ENCODE results near the gene MTURN.
A peak's percentile ranks its signal among the peaks of the same experiment; 100 is the strongest.
"Not testable (repeated sequence)": the region's sequence is repeated elsewhere in the genome, so short reads cannot be mapped to it uniquely, and the experiment has no call there.

MTURN gene

DNA sequence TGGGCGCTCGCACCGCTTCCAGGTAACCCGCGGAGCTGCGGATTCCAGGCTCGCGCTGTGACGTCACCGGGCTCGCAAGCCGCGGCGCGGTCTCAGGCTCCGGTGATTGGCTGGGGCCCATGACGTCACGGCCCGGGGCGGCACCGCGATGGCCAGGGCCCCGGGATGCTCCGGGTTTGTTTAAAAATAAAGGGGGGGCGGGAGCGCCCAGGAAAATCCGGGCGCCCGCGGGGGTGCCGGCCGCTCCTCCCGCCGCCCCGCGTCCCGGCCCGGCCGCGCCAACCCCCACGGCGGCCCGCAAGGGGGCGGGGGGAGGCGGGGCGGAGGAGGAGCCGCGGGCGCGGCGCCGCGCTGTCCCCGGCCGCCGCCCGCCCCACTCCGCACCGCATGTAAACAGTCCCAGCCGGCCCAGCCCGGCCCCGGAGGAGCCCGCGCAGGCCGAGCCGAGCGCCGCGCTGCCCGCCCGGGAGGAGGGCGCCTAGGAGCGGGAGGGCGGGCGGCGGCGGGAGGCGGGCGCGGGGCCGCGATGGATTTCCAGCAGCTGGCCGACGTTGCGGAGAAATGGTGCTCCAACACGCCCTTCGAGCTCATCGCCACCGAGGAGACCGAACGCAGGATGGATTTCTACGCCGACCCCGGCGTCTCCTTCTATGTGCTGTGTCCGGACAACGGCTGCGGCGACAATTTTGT lies at the start of gene MTURN:
Gene MTURN, plus strand, starts transcription at position 376 of the 690 bp plus-strand sequence. Its CDS starts 151 bp downstream, at position 527.
- peak; percentile 85 to 90 for DNase-seq

DNA sequence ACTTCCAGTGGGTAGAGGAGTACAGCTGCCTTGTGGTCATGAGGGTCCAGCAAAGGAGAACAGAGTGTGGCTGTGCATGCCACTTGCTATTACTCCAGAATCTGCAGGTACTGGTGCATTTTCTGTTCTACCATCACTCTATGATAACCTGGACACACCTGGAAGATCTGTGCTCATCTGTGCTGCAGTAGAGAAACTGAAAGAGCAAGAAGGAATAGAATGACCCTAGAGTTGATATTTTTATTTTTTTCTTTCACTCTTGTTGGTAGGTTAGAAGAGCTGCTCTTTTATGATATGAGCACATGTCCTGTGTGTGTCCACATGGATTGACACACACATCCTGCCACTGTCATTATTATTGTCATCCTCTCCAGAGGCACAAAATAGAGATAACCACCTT lies 48.3 kb upstream of the MTURN start:
- DNase-seq, result no peak

DNA sequence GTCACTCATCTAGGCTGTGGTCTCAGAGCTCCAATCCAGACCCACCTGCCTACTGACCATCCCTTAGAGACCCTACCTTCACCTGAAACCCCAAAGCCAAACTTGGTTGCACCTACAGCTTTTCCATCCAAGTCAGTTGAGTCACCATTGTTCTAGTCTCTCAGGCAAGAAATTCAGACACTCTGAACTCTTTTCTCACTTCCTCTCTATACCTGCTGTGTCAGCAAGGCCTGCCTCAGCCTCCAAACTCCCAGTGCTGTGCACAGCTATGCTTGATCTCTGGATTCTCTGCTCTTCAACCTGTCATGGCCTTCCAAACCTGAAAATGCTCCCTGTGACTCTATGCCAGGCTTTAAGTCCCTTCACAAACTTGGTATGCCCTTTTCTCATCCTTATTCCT lies 47.4 kb upstream of the MTURN start:
- DNase-seq, result no peak

GRCh38 chr7:30088362-30088761 lies 46.4 kb upstream of the MTURN start:
- DNase-seq, result no peak

- no peak for DNase-seq
Measured at GRCh38 chr7:30090111-30090510, 44.7 kb upstream of the MTURN start.

GRCh38 chr7:30091491-30091912 lies 43.3 kb upstream of the MTURN start:
- DNase-seq, result no peak

- no peak for DNase-seq
Measured at GRCh38 chr7:30091987-30092386, 42.8 kb upstream of the MTURN start.

DNA sequence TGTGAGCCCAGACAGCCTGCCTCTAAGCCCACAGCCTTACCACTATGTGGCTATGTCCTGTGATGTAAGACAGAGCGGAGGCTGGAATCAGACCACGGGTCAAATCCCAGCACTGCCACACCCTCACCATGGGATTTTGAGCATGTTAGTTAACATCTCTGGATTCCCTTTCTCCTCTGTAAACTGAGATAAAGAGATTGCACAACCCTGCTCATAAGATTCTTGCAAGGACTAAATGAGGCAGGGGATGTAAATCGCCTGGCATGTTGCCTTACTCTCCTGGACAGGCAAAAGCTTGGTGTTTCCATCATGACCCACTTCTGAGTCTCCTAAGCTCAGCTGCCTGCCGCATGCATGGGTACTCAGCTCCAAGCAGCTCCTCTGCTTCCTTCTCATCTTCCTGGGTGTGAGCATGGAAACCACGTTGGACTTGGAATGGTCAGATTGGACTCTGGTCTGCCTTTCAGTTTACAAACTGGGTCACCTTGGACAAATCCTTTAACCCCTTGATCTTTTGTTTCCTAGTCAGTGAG lies 41.3 kb upstream of the MTURN start:
- DNase-seq, result no peak

- DNase-seq, result not testable (repeated sequence)
Measured at GRCh38 chr7:30098599-30098998, 36.2 kb upstream of the MTURN start.

DNA sequence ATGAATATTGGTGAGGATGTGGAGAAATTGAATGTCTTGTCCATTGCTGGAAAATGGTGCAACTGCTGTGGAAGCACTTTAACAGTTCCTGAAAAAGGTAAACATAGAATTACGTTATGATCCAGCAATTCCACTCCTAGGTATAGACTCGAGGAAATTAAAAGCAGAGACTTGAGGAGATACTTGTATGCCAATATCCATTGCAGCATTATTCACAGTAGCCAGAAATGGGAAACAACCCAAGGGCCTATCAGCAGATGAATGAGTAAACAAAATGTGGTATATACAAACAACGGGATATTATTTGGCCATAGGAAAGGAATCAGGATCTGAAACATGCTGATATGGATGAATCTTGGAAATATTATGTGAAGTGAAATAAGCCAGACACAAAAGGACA lies 32.5 kb upstream of the MTURN start:
- DNase-seq, result no peak

DNA sequence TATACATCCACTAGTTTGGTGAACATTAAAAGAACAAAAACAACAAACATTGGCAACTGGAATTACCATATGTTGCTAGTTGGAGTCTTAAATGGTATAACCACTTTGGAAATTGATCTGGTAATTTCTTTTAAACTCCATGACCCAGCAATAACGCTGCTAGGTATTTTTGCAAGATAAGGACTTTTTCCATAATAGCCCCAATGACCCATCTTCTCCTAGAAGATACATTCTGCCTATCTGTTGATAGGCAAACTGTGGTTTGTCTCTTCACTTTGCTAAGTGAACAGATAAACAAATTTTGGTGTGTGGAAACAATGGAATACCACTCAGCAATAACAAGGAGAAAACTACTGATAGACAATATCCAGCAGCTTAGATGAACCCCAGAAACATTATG lies 30.6 kb upstream of the MTURN start:
- no peak for DNase-seq

GRCh38 chr7:30112103-30112713 lies 22.6 kb upstream of the MTURN start:
- no peak for DNase-seq

DNA sequence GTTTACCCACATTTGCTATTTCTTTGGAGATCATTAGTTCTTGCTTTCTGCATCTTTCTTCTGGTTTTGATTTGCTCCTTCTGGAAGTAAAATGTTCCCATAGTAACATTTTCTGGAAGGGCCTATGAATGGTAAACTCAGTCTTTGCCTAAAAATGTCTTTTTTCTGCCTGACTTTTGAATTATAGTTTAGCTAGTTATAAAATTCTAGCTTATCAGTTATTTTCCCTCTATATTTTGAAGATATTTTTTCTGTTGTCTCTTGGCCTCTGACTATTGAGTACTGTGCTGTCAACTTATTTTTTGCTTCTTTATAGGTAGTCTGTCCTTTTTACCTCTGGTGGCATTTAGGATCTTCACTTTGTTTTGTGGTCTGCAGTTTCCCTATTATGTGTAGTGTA lies 21.6 kb upstream of the MTURN start:
- DNase-seq, result no peak

- DNase-seq, result no peak
Measured at GRCh38 chr7:30114536-30115238, 20.1 kb upstream of the MTURN start.

DNA sequence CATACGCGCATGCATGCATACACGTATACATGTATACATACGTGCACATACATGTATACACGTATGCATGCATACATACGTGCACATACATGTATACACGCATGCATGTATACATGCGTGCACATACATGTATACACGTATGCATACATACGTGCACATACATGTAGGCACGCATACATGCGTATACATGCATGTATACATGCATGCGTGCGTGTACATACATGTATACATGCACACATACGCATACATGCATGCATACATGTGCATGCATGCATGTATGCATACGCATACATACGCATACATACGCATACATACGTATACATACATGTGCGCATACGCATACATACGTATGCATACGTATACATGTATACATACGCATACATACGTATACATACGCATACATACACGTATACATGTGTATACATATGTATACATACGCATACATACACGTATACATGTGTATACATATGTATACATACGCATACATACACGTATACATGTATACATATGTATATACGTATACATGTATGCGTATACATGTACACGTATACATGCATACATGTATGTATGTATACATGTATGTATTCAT lies 19.0 kb upstream of the MTURN start:
- no peak for DNase-seq

DNA sequence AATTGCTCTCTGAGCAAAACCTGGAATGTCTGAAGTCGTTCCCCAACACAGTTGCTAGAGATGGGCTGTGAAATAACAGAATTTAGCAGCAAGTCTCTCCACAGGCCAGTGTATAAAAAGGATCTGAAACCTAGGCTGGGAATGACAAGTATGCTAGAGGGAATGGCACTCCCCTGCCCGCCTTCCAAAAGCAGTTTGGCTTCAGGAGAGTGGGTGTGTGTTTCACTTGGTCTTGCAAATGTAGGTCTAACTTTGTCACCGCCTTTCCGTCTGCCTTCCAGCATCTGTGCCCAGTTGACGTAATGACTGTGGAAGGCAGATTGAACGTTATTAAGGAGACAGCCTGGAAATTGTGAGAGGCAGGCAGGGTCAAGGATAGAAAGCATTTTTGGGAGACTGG lies 18.0 kb upstream of the MTURN start:
- no peak for DNase-seq

GRCh38 chr7:30117896-30118295 lies 16.9 kb upstream of the MTURN start:
- DNase-seq, result no peak

DNA sequence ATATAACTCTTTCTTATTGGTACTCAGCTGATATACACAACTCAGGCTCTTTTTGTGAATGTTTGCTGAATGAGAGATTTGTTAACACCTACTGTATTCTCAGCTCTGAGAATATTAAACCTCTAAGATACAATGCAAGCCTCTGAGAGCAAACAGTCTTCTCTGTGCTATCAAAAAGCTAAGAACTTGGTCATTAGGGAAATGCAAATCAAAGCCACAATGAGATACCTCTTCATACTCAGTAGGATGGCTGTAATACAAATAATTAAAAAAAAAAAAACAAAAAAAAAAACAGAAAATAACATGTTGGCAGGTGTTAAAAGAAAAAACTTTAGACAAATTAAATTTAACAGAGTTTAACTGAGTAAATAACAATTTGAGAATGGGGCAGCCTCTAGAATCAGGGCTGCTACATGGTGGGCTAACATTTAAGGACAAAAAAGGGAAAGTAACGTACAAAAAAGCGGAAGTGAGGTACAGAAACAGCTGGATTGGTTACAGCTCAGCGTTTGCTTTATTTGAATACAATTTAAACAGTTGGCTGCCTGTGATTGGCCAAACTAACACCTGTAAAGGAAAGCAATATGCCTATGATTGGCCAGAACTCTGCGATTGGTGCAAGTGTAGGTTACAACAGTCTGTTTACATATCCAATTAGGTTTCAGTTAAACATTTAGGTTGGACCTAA lies 14.8 kb upstream of the MTURN start:
- no peak for DNase-seq

DNA sequence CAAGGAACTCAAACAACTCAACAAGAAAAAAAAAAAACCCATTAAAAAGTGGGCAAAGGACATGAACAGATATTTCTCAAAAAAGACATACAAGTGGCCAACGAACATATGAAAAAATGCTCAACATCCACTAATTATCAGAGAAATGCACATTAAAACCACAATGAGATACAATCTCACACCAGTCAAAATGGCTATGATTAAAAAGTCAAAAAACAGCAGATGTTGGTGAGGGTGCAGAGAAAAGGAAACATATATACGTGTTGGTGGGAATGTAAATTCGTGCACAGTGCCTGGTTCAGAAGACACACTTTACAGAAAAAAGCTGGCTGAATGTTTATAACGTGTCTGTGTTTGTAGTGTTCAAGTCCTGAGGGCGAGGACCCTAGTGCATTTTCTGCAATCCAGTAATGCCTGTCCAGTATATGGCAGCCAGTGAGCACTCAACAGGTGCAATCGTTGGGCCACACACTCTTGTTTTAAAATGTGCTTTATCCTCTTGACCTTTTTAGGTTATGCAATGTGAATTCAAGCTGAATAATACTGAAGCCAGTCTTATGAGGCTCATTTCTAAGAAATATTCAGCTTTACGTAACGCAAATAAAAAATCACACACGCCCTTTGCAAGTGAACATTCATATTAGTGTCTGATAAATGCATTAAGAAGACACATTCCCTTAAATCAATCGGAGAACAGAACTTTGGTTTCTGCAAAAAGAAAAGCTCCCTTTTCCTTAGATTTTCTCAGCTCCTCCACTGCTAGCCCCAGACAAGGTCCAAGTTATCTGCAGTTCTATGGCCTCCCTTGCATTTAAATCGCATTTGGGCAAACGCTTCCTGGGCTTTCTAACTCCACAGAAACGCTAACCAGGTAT lies 813 bp upstream of the MTURN start:
- no peak for DNase-seq

DNA sequence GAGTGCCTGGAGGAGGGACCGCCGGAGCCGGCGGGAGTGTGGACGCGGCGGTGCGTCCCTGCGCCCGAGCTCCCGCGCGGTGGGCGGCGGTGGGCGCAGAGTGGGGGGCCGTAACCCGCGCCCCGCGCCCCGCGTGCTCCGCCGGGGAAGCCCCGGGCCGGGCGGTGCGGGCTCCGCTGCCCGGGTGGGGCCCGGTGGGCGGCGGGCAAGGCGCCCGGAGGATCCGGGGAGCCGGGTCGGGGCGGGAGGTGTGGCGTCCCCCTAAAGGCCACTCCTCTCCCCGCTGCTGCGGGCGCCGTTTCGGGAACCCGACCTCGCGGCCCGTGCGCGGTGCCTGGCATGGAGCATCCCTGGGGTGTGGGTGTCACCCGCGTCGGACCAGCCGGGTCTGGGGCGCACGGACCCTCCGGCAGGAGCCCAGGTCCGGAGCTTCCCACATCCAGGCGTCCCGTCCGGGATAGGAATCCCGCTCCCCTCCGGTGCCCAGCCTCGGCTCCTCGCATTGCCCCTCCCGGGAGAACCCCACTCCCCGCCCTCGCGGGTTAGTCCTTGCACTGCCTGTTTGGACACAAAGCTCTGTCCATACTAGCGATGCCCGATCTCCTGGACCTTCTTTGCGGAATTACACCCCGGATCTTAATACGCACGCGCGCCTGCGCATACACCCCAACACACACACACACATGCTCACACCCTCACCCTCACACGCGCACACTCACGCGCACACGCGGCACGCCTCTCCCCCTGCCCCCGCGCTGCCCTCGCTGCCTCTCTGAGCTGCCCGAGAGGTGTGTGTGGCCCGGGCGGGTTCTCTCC lies 723 bp downstream of the MTURN start:
- peak; percentile 62 to 64 for DNase-seq

Data from stimulated activated CD4-positive, alpha-beta T cell treated with anti-CD3 and anti-CD28 coated beads, Interleukin-2, amount 100 ng/mL, for 24 hours (primary cell).